A673 (cell line): ENCODE data around the gene PHAF1. TPM values are rescaled to one million over a fixed set of nuclear protein-coding genes. Genes with fewer than 3 reads are reported as not detected.

Experiments used
- BruUV-seq: library from RNA; stranded (reverse); fragments of 400-500 nt; replicated peaks from 2 replicates; lab custom pipeline; 2021; lab: Mats Ljungman, UMichigan
- CTCF ChIA-PET: fragments of 300-600 bp; sonication (Branson Sonifier 250); formaldehyde crosslinking; loops from one replicate; lab custom pipeline; 2022; ENCODE audit warnings: antibody characterized with exemption; lab: Charles Lee
- POLR2A ChIA-PET: fragments of 300-600 bp; sonication (Branson Sonifier 250); formaldehyde crosslinking; loops from one replicate; lab custom pipeline; 2022; ENCODE audit warnings: antibody characterized with exemption; ENCODE audit not compliant: low non-redundant PET; lab: Charles Lee
- DNase-seq: peaks from one replicate; pipeline ENCODE4 v3.0.0-alpha.2; 2015; ENCODE audit warnings: low spot score
- H3K27ac ChIP-seq: fragments of 200-600 bp; sonication (generic); 2 replicates; pipeline ENCODE4 v1.5.1; 2016; ENCODE audit warnings: mixed run types, low read depth, mild to moderate bottlenecking, mixed read lengths, antibody characterized with exemption, low read length; ENCODE audit not compliant: poor library complexity, severe bottlenecking
- H3K27me3 ChIP-seq: fragments of 200-600 bp; sonication (generic); replicated peaks from 2 replicates; pipeline ENCODE4 v1.6.1; 2017; ENCODE audit warnings: mixed run types, low read depth, mild to moderate bottlenecking, mixed read lengths, antibody characterized with exemption, low read length; ENCODE audit not compliant: insufficient read depth, poor library complexity
- H3K36me3 ChIP-seq: fragments of 200-600 bp; sonication (generic); 2 replicates; pipeline ENCODE4 v1.6.1; 2016; ENCODE audit warnings: mixed run types, mild to moderate bottlenecking, mixed read lengths, antibody characterized with exemption, low read length; ENCODE audit not compliant: insufficient read depth, poor library complexity, severe bottlenecking
- H3K4me1 ChIP-seq: fragments of 200-600 bp; sonication (generic); 2 replicates; pipeline ENCODE4 v1.6.1; 2017; ENCODE audit warnings: mixed run types, mild to moderate bottlenecking, mixed read lengths, antibody characterized with exemption, low read length; ENCODE audit not compliant: insufficient read depth, poor library complexity, severe bottlenecking
- H3K4me3 ChIP-seq: fragments of 200-600 bp; sonication (generic); 2 replicates; pipeline ENCODE4 v1.5.1; 2016; ENCODE audit warnings: low read depth, mixed run types, mild to moderate bottlenecking, mixed read lengths, low read length; ENCODE audit not compliant: poor library complexity, severe bottlenecking
- H3K9me3 ChIP-seq: fragments of 200-600 bp; sonication (generic); 2 replicates; pipeline ENCODE4 v1.6.1; 2016; ENCODE audit warnings: mixed run types, low read depth, mild to moderate bottlenecking, mixed read lengths, antibody characterized with exemption, low read length; ENCODE audit not compliant: poor library complexity, severe bottlenecking
- CTCF ChIP-seq: fragments of 300-800, 200-600 bp; sonication (generic); conservative IDR thresholded peaks from 2 replicates; pipeline ENCODE4 v1.5.1; 2017; ENCODE audit warnings: low read depth, mild to moderate bottlenecking, antibody characterized with exemption, low read length, moderate library complexity, mixed read lengths
- EZH2 ChIP-seq: fragments of 200-600 bp; sonication (generic); IDR thresholded peaks from 2 replicates; pipeline ENCODE4 v1.6.1; 2017; ENCODE audit warnings: borderline replicate concordance, low read depth, mild to moderate bottlenecking, mixed read lengths, antibody characterized with exemption, low read length; ENCODE audit not compliant: poor library complexity, severe bottlenecking
- intact Hi-C: fragments of 100-400 bp; cut with micrococcal nuclease; formaldehyde crosslinking; loops from one replicate; pipeline ENCODE4 v1.10.0; 2022; ENCODE audit not compliant: unreplicated experiment
- total RNA-seq: library from RNA; stranded (reverse); gene quantifications from 2 replicates; pipeline ENCODE4 v1.2.3, GENCODE V29; 2021

PHAF1 gene
- total RNA-seq, 1 experiment from 2014 or later, result 23.2 TPM

- CTCF ChIA-PET, result no interaction called here
Observed at GRCh38 chr16:67114793-67115192, 5.1 kb downstream of the PHAF1 start.

GRCh38 chr16:67115639-67116038 lies 5.9 kb downstream of the PHAF1 start:
- no peak overlapping the region for H3K4me3 ChIP-seq
- H3K27ac ChIP-seq, result no peak overlapping the region
- intact Hi-C loops, result no loop called here
- ChIA-PET CTCF (interaction anchor here (0.6 kb wide), 1 partner anchor 17 kb away, joined by 4 read pairs; no protein-coding TSS in a partner anchor), POLR2A (no interaction called here)
- DNase-seq, result no peak
- peaks cover 7% of the 10 kb centered on the region for H3K4me1 ChIP-seq
- no TSS peak for BruUV-seq
- H3K9me3 ChIP-seq, result no peaks in the 10 kb centered on the region
- H3K27me3 ChIP-seq, result no peaks in the 10 kb centered on the region
- TF ChIP-seq CTCF (no peak), EZH2 (no peak)
- H3K36me3 ChIP-seq, result peaks cover 4% of the 10 kb centered on the region

More at GRCh38 chr16:67114793-67115192, 5.1 kb downstream of the PHAF1 start:
- peaks cover 11% of the 10 kb centered on the region for H3K4me1 ChIP-seq
- no peak for DNase-seq
- peaks cover 4% of the 10 kb centered on the region for H3K36me3 ChIP-seq
- no peak for TF ChIP-seq CTCF
- no peak for TF ChIP-seq EZH2
- POLR2A ChIA-PET, result interaction anchor here (0.6 kb wide), 1 partner anchor 9 kb away, joined by 5 read pairs; no protein-coding TSS in a partner anchor
- H3K27me3 ChIP-seq, result no peaks in the 10 kb centered on the region
- no peaks in the 10 kb centered on the region for H3K9me3 ChIP-seq
- H3K4me3 ChIP-seq, result no peak overlapping the region
- BruUV-seq, result no TSS peak
- intact Hi-C loops, result no loop called here
- H3K27ac ChIP-seq, result no peak overlapping the region

- BruUV-seq, result no TSS peak
- intact Hi-C loops, result no loop called here
Observed at GRCh38 chr16:67116388-67117311, 6.9 kb downstream of the PHAF1 start.

More at GRCh38 chr16:67116388-67117311, 6.9 kb downstream of the PHAF1 start:
- Histone ChIP-seq H3K4me1 (no peaks in the 10 kb centered on the region), H3K4me3 (no peak overlapping the region), H3K36me3 (peaks cover 7% of the 10 kb centered on the region), H3K27ac (no peak overlapping the region), H3K9me3 (no peaks in the 10 kb centered on the region), H3K27me3 (no peaks in the 10 kb centered on the region)
- POLR2A ChIA-PET, result no interaction called here
- CTCF ChIA-PET, result no interaction called here
- no peak for DNase-seq
- TF ChIP-seq EZH2, result no peak
